HepG2 (cell line): ENCODE measurements around the gene TPM1. TPM values are rescaled to one million over a fixed set of nuclear protein-coding genes. Genes with fewer than 3 reads are reported as not detected.

Source experiments
- AGO2 ChIP-seq: fragments of 200-400 bp; formaldehyde crosslinking; optimal IDR thresholded peaks from 2 replicates; pipeline ENCODE3; 2017; ENCODE audit warnings: mild to moderate bottlenecking, low read depth, low read length, moderate library complexity
- CBFB ChIP-seq: sonication (generic); formaldehyde crosslinking; IDR thresholded peaks from 2 replicates; pipeline ENCODE4 v1.4.0; 2020; ENCODE audit warnings: missing genetic modification reagents
- EP300 ChIP-seq, 3 experiments: sonication (generic) in 1 of 3; formaldehyde crosslinking in 1 of 3; IDR thresholded peaks; 2 replicates each; pipeline versions ENCODE4 v1.5.1 to v1.6.1; 2011 to 2020; ENCODE audit warnings: low read depth in 2 of 3, low read length in 2 of 3, borderline replicate concordance in 1 of 3, improper control_type of control experiment in 1 of 3, mild to moderate bottlenecking in 1 of 3, missing genetic modification reagents in 1 of 3, moderate library complexity in 1 of 3
- HCFC1 ChIP-seq: fragments of 150-350 bp; IDR thresholded peaks from 2 replicates; pipeline ENCODE4 v1.6.1; 2014; ENCODE audit warnings: low read depth, low read length
- HNF4A ChIP-seq: sonication (generic); formaldehyde crosslinking; IDR thresholded peaks from 2 replicates; pipeline ENCODE4 v1.4.0; 2020; ENCODE audit warnings: missing genetic modification reagents
- HNRNPL ChIP-seq: fragments of 200-400 bp; formaldehyde crosslinking; IDR thresholded peaks from 2 replicates; pipeline ENCODE4 v1.6.1; 2017; ENCODE audit warnings: mild to moderate bottlenecking, low read depth, low read length
- JUN ChIP-seq: sonication (generic); formaldehyde crosslinking; IDR thresholded peaks from 2 replicates; pipeline ENCODE4 v1.4.0; 2020; ENCODE audit warnings: mild to moderate bottlenecking, missing genetic modification reagents
- KDM5A ChIP-seq: fragments of 200-600 bp; sonication (generic); IDR thresholded peaks from 2 replicates; pipeline ENCODE4 v1.7.0; 2018; ENCODE audit warnings: antibody characterized with exemption, mild to moderate bottlenecking, low read length, borderline replicate concordance
- MTF2 ChIP-seq: sonication (generic); formaldehyde crosslinking; IDR thresholded peaks from 2 replicates; pipeline ENCODE4 v1.5.0; 2020; ENCODE audit warnings: missing genetic modification reagents, borderline replicate concordance
- NFE2L2 ChIP-seq: fragments of 150-350 bp; IDR thresholded peaks from 2 replicates; pipeline ENCODE4 v1.6.1; 2014; ENCODE audit warnings: low read length
- NR2F1 ChIP-seq, 2 experiments: fragments of 450-650 bp in 1 of 2; formaldehyde crosslinking in 1 of 2; IDR thresholded peaks; 2 replicates each; pipeline versions ENCODE4 v1.5.0 to v1.6.1; 2016 to 2020; ENCODE audit warnings: mild to moderate bottlenecking in 1 of 2, missing compliant biosample characterization in 1 of 2, missing genetic modification reagents in 1 of 2, moderate library complexity in 1 of 2
- NRL ChIP-seq: sonication (generic); formaldehyde crosslinking; IDR thresholded peaks from 2 replicates; pipeline ENCODE4 v1.5.0; 2020; ENCODE audit warnings: missing genetic modification reagents, mild to moderate bottlenecking, moderate library complexity, borderline replicate concordance
- PTBP1 ChIP-seq: fragments of 200-400 bp; formaldehyde crosslinking; IDR thresholded peaks from 2 replicates; pipeline ENCODE4 v1.6.1; 2018; ENCODE audit warnings: low read length, low read depth; ENCODE audit not compliant: poor library complexity, severe bottlenecking
- SALL2 ChIP-seq: sonication (generic); formaldehyde crosslinking; IDR thresholded peaks from 2 replicates; pipeline ENCODE4 v1.8.1; 2023; ENCODE audit warnings: mild to moderate bottlenecking, missing genetic modification reagents, inconsistent platforms
- SETDB1 ChIP-seq: sonication (generic); formaldehyde crosslinking; IDR thresholded peaks from 2 replicates; pipeline ENCODE4 v1.5.1; 2020; ENCODE audit warnings: missing genetic modification reagents, mild to moderate bottlenecking, borderline replicate concordance
- TCF7 ChIP-seq: sonication (generic); IDR thresholded peaks from 2 replicates; pipeline ENCODE4 v1.6.1; 2016; ENCODE audit warnings: antibody characterized with exemption, low read depth
- TP53 ChIP-seq: sonication (generic); formaldehyde crosslinking; conservative IDR thresholded peaks from 2 replicates; pipeline ENCODE4 v1.4.0; 2020; ENCODE audit warnings: missing genetic modification reagents
- ZNF143 ChIP-seq: sonication (generic); formaldehyde crosslinking; IDR thresholded peaks from 2 replicates; pipeline ENCODE4 v1.4.0; 2020; ENCODE audit warnings: missing genetic modification reagents
- ZNF224 ChIP-seq: sonication (generic); formaldehyde crosslinking; IDR thresholded peaks from 2 replicates; pipeline ENCODE4 v1.5.0; 2020; ENCODE audit warnings: mild to moderate bottlenecking, missing genetic modification reagents
- ZNF460 ChIP-seq: sonication (generic); formaldehyde crosslinking; IDR thresholded peaks from 2 replicates; pipeline ENCODE4 v1.5.1; 2020; ENCODE audit warnings: missing genetic modification reagents, mild to moderate bottlenecking, borderline replicate concordance
- ZNF496 ChIP-seq: sonication (generic); formaldehyde crosslinking; IDR thresholded peaks from 2 replicates; pipeline ENCODE4 v1.8.1; 2023; ENCODE audit warnings: mild to moderate bottlenecking, moderate library complexity, missing genetic modification reagents; ENCODE audit not compliant: insufficient replicate concordance
- ZNF552 ChIP-seq: sonication (generic); formaldehyde crosslinking; IDR thresholded peaks from 2 replicates; pipeline ENCODE4 v1.9.0; 2022; ENCODE audit warnings: missing genetic modification reagents, mild to moderate bottlenecking, borderline replicate concordance
- ZNF614 ChIP-seq: IDR thresholded peaks from 2 replicates; pipeline ENCODE4 v1.6.1; 2018; ENCODE audit warnings: missing biosample characterization, missing genetic modification reagents, inconsistent platforms, borderline replicate concordance
- ZNF616 ChIP-seq: sonication (generic); formaldehyde crosslinking; IDR thresholded peaks from 2 replicates; pipeline ENCODE4 v1.5.0; 2020; ENCODE audit warnings: low read depth, mild to moderate bottlenecking, missing genetic modification reagents
- ZNF672 ChIP-seq: sonication (generic); formaldehyde crosslinking; IDR thresholded peaks from 2 replicates; pipeline ENCODE4 v1.8.1; 2022; ENCODE audit warnings: missing genetic modification reagents
- polyA plus RNA-seq, 8 experiments: library from polyadenylated mRNA; depleted of rRNA in 3 of 8; stranded (reverse) in 7 of 8; unstranded in 1 of 8; fragments of >200 nt; fragmentation: Illumina TruSeq in 4 of 8; extraction: Trizol in 4 of 8; gene quantifications; 2 replicates each; pipeline versions ENCODE4 v1.2.1 to v1.2.3, GENCODE V29; 2011 to 2016; ENCODE audit warnings: low read depth in 4 of 8, missing spikeins in 1 of 8, mixed read lengths in 1 of 8; ENCODE audit not compliant: insufficient read depth in 1 of 8
- total RNA-seq, 5 experiments: library from RNA; depleted of rRNA; stranded (reverse); fragments of >200 nt; fragmentation: Illumina TruSeq; extraction: Trizol; gene quantifications; 2 replicates each; pipeline ENCODE4 v1.2.3, GENCODE V29; 2016; ENCODE audit warnings: low read depth in 1 of 5
- TF ChIP-seq, protein P1 (sequence below): sonication (generic); formaldehyde crosslinking; IDR thresholded peaks from 2 replicates; pipeline ENCODE4 v1.5.1; 2020; ENCODE audit warnings: missing genetic modification reagents, mild to moderate bottlenecking, borderline replicate concordance
- TF ChIP-seq, protein P2 (sequence below): sonication (generic); formaldehyde crosslinking; IDR thresholded peaks from 2 replicates; pipeline ENCODE4 v1.5.0; 2020; ENCODE audit warnings: missing genetic modification reagents
- TF ChIP-seq, protein P3 (sequence below): sonication (generic); formaldehyde crosslinking; IDR thresholded peaks from 2 replicates; pipeline ENCODE4 v1.4.0; 2020; ENCODE audit warnings: missing genetic modification reagents, borderline replicate concordance

Gene TPM1
- total and polyA plus RNA-seq, 2 of the 13 experiments (the other 11 are each of a cell fraction or from before 2014, with no cell fraction given), result 98.9 to 109 TPM

DNA sequence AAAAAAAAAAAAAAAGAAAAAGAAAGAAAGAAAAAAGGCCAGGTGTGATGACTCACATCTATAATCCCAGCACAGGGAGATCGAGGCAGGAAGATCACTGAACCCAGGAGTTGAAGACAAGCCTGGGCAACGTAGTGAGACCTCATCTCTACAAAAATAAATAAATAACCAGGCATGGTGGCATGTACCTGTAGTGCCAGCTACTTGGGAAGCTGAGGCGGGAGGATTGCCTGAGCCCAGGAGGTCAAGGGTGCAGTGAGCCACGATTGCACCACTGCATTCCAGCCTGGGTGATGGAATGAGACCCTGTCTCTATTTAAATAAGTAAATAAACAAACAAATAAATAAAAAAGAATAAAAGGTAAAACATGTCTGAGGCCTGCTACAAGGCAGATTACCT lies 39.8 kb downstream of the TPM1 start (continued):
- TF ChIP-seq ZNF614 (CRISPR knock-in tag) (no peak), HNF4A (no peak; the same call in 1 of the 2 replicates), NFE2L2 (no peak), ZNF496 (no peak), NRL (no peak), ZNF143 (CRISPR knock-in tag) (no peak), HCFC1 (no peak), HNRNPL (no peak), JUN (CRISPR knock-in tag) (0 out of 2 replicates have a peak, but pooled peaks have one; percentile 21), CBFB (no peak), AGO2 (no peak), ZNF616 (CRISPR knock-in tag) (no peak), TP53 (no peak), ZNF552 (CRISPR knock-in tag) (no peak), SETDB1 (CRISPR knock-in tag) (no peak), ZNF672 (CRISPR knock-in tag) (no peak), EP300 (IDR thresholded peaks at IDR 0.05; ENCODE audit: low read depth in 2 of 2, low read length in 2 of 2) (peak in 1 of 2 experiments; percentile 48; a peak in 1 of 4 replicates), EP300 (CRISPR knock-in tag; IDR thresholded peaks at IDR 0.05; ENCODE audit: borderline replicate concordance) (no peak), SALL2 (CRISPR knock-in tag) (no peak), TCF7 (no peak), MTF2 (CRISPR knock-in tag) (no peak), ZNF460 (no peak), NR2F1 (CRISPR knock-in tag; IDR thresholded peaks at IDR 0.05) (peak; percentile 33 to 79; a peak in 2 of 4 replicates), KDM5A (no peak), PTBP1 (no peak), ZNF224 (CRISPR knock-in tag) (no peak)
- TF ChIP-seq, protein P1, sequence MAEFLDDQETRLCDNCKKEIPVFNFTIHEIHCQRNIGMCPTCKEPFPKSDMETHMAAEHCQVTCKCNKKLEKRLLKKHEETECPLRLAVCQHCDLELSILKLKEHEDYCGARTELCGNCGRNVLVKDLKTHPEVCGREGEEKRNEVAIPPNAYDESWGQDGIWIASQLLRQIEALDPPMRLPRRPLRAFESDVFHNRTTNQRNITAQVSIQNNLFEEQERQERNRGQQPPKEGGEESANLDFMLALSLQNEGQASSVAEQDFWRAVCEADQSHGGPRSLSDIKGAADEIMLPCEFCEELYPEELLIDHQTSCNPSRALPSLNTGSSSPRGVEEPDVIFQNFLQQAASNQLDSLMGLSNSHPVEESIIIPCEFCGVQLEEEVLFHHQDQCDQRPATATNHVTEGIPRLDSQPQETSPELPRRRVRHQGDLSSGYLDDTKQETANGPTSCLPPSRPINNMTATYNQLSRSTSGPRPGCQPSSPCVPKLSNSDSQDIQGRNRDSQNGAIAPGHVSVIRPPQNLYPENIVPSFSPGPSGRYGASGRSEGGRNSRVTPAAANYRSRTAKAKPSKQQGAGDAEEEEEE (CRISPR knock-in tag), result no peak
- TF ChIP-seq, protein P2, sequence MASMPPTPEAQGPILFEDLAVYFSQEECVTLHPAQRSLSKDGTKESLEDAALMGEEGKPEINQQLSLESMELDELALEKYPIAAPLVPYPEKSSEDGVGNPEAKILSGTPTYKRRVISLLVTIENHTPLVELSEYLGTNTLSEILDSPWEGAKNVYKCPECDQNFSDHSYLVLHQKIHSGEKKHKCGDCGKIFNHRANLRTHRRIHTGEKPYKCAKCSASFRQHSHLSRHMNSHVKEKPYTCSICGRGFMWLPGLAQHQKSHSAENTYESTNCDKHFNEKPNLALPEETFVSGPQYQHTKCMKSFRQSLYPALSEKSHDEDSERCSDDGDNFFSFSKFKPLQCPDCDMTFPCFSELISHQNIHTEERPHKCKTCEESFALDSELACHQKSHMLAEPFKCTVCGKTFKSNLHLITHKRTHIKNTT (CRISPR knock-in tag), result no peak
- TF ChIP-seq, protein P3, sequence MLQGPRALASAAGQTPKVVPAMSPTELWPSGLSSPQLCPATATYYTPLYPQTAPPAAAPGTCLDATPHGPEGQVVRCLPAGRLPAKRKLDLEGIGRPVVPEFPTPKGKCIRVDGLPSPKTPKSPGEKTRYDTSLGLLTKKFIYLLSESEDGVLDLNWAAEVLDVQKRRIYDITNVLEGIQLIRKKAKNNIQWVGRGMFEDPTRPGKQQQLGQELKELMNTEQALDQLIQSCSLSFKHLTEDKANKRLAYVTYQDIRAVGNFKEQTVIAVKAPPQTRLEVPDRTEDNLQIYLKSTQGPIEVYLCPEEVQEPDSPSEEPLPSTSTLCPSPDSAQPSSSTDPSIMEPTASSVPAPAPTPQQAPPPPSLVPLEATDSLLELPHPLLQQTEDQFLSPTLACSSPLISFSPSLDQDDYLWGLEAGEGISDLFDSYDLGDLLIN (CRISPR knock-in tag), result no peak
